Choroid plexus epithelial cell (primary cell): ENCODE measurements around the gene AATK.
A peak's percentile ranks its signal among the peaks of the same experiment; 100 is the strongest.

Experiments
- DNase-seq: peaks from one replicate; pipeline ENCODE4 v3.0.0-alpha.2; 2010; ENCODE audit warnings: low read depth
- H3K4me3 ChIP-seq: 2 replicates; pipeline ENCODE4 v1.5.1; 2011; ENCODE audit warnings: low read depth, mild to moderate bottlenecking, control low read depth, low read length, moderate library complexity
- TF ChIP-seq, protein P1 (sequence below): conservative IDR thresholded peaks from 2 replicates; pipeline ENCODE4 v1.5.1; 2011; ENCODE audit warnings: low read depth, mild to moderate bottlenecking, control low read depth, inconsistent platforms, low read length, moderate library complexity

Gene AATK

DNA sequence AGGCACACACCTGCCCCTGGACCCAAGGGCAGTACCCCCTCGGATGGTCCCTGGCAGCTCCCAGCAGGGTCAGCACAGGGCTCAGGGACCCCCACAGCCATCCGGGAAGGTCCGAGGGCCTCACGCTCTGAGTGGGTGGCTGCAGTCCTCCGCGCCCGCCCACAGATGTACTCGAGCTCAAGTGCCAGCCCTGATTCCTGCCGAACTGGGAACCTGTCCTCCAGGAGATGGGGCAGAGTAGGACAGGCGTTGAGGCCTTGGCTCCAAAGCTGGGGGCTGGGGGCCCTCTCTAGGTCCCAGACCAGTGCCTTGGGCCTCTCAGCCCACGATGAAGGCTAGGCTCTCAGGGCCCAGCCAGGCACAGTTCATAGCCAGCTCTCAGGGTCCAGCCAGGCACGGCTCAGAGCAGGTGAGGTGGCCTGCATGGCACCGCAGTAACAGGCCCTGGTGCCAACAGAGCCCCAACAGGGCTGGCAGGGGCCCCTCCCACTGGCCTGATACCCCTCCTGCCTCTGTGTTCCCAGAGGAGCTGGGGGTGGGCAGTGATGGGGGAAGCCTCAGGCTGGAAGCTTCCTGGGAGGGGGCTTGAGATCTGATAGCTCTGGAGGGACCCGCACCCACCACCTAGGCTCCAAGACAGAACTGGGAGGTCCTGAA lies 36.2 kb downstream of the AATK start:
- H3K4me3 ChIP-seq: no peak overlapping the region
- no peak for DNase-seq
- TF ChIP-seq, protein P1, sequence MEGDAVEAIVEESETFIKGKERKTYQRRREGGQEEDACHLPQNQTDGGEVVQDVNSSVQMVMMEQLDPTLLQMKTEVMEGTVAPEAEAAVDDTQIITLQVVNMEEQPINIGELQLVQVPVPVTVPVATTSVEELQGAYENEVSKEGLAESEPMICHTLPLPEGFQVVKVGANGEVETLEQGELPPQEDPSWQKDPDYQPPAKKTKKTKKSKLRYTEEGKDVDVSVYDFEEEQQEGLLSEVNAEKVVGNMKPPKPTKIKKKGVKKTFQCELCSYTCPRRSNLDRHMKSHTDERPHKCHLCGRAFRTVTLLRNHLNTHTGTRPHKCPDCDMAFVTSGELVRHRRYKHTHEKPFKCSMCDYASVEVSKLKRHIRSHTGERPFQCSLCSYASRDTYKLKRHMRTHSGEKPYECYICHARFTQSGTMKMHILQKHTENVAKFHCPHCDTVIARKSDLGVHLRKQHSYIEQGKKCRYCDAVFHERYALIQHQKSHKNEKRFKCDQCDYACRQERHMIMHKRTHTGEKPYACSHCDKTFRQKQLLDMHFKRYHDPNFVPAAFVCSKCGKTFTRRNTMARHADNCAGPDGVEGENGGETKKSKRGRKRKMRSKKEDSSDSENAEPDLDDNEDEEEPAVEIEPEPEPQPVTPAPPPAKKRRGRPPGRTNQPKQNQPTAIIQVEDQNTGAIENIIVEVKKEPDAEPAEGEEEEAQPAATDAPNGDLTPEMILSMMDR: no peak

DNA sequence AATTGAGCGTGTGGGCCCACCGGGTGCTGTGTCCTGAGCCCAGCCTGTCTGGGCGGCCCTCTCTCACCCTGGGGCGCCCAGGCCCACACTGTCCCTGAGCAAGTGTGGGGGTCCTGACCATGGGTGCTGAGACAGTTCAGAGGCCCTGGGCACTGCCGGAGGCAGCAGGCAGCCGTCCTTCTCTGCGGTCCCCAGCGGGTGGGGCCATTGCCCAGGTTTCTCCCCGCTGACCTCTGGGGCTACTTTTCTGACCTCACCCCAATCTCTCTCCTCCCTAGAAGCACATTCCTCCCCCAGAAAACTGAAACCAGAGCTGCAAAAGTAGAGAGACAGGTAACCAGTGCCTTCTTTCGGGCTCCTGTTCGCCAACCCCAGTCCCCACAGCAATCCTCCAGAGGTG lies 36.7 kb downstream of the AATK start:
- DNase-seq: no peak
- no peak overlapping the region for H3K4me3 ChIP-seq
- TF ChIP-seq, protein P1: peak; percentile 19

GRCh38 chr17:81128774-81129173 lies 37.2 kb downstream of the AATK start:
- H3K4me3 ChIP-seq: no peak overlapping the region
- TF ChIP-seq, protein P1: no peak
- DNase-seq: no peak

DNA sequence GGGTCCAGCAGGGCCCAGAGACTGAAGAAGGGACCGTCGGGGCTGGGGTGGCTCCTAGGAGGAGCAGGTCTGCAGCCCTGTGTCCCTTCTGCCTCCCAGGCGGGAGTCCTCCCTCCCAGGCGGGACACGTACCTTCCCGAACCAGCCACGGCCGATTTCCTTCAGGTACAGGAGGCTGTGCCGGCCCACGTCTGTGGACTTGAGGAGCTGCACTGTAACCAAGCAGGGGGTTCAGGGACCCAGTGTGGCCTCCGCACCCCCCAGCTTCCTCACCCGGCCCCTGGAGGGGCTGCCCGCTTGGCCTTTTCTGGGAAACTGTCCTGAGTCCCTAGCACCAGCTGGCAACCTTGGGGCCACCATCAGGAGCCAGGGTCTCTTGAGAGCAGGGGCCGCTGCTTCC lies 37.7 kb downstream of the AATK start:
- no peak for DNase-seq
- TF ChIP-seq, protein P1: no peak

DNA sequence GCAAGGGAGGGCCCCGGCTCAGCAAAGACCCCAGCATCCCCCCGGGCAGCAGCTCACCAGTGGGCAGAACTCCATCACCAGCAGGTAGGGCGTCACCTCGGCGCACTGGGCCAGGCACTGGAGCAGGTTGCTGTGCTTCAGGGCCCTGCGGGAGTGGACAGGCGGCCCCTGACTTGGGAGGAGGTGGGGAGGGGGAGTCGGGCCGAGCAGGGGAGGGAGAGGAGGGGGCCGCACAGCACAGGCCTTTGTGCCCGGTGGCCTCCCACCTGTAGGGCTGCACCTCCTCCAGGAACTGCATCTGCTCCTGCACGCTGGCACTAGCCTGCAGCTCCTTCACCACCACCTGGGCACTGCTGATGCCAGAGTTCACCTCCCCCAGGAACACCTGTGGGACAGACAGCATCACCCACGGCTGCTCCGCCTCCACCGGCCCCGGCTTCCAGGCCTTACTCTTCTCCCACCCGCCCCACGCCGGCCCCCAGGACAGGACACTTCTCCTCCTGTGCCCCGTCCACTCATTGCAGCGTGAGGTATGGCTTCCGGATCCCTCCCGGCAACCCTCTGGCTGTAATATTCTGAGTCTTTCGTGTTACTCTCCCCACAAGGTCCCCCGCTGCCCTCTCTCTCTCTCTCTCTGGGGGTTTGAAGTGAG lies 38.4 kb downstream of the AATK start:
- TF ChIP-seq, protein P1: no peak
- no peak for DNase-seq
- H3K4me3 ChIP-seq: no peak overlapping the region

More for the DNA sequence above, 37.7 kb downstream of the AATK start:
- no peak overlapping the region for H3K4me3 ChIP-seq

DNA sequence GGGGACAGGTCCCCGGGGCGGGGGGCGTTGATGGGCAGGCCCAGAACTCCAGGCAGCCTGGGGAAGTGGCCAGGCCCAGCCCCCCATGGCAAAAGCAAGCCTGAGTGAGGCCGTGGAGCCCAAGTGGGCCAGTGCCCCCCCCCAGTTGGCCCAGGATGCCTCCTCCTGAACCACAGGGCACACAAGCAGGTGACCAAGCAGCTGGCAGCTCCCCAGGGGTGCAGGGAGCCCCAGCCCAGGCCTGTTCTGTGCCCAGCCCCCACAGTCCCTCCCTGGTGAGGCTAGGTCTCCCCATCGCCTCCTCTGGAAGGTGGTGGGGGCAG lies 38.9 kb downstream of the AATK start:
- DNase-seq: no peak
- TF ChIP-seq, protein P1: no peak
- H3K4me3 ChIP-seq: no peak overlapping the region
